GM18517 (cell line): ENCODE data around the gene ADCY10.
"Not testable (repeated sequence)": the region's sequence is repeated elsewhere in the genome, so short reads cannot be mapped to it uniquely, and the experiment has no call there.

Experiments
- ATAC-seq: cut with Tn5 transposase; IDR thresholded peaks from one replicate; pipeline ENCODE4 v1.9.1; 2021; ENCODE audit warnings: mild to moderate bottlenecking, moderate library complexity; ENCODE audit not compliant: unreplicated experiment

ADCY10 gene

GRCh38 chr1:167882376-167882775 is 31.6 kb downstream of the ADCY10 start:
- no peak for ATAC-seq

GRCh38 chr1:167881786-167882185 is 32.1 kb downstream of the ADCY10 start:
- no peak for ATAC-seq

- ATAC-seq, result no peak
These were observed 32.9 kb downstream of the ADCY10 start for GRCh38 chr1:167881069-167881468.

GRCh38 chr1:167880580-167881021 is 33.3 kb downstream of the ADCY10 start:
- no peak for ATAC-seq

- no peak for ATAC-seq
These were observed 34.4 kb downstream of the ADCY10 start for GRCh38 chr1:167879508-167879907.

- ATAC-seq, result no peak
These were observed 35.4 kb downstream of the ADCY10 start for GRCh38 chr1:167878372-167879160.

- ATAC-seq, result no peak
These were observed 37.2 kb downstream of the ADCY10 start for GRCh38 chr1:167876597-167877175.

GRCh38 chr1:167871331-167871730 is 42.6 kb downstream of the ADCY10 start:
- ATAC-seq, result no peak

GRCh38 chr1:167869157-167870001 is 44.6 kb downstream of the ADCY10 start:
- not testable (repeated sequence) for ATAC-seq

- not testable (repeated sequence) for ATAC-seq
These were observed 47.1 kb downstream of the ADCY10 start for GRCh38 chr1:167866739-167867414.

- not testable (repeated sequence) for ATAC-seq
These were observed 47.6 kb downstream of the ADCY10 start for GRCh38 chr1:167866326-167866725.

- ATAC-seq, result not testable (repeated sequence)
These were observed 48.1 kb downstream of the ADCY10 start for GRCh38 chr1:167865804-167866308.

- ATAC-seq, result not testable (repeated sequence)
These were observed 48.7 kb downstream of the ADCY10 start for GRCh38 chr1:167865193-167865592.

GRCh38 chr1:167864392-167865032 is 49.4 kb downstream of the ADCY10 start:
- ATAC-seq, result no peak

GRCh38 chr1:167863921-167864279 is 50.0 kb downstream of the ADCY10 start:
- ATAC-seq, result no peak

GRCh38 chr1:167863191-167863920 is 50.6 kb downstream of the ADCY10 start:
- ATAC-seq, result not testable (repeated sequence)

GRCh38 chr1:167862432-167863076 is 51.4 kb downstream of the ADCY10 start:
- ATAC-seq, result no peak

- no peak for ATAC-seq
These were observed 52.1 kb downstream of the ADCY10 start for GRCh38 chr1:167861664-167862381.
